GM12892 (cell line): Measurements from ENCODE around the gene OPA1.
A peak's percentile ranks its signal among the peaks of the same experiment; 100 is the strongest.

ENCODE experiments used
- DNase-seq: peaks from one replicate; pipeline ENCODE4 v3.0.0; 2011; ENCODE audit not compliant: insufficient read length
- FAIRE-seq: peaks from 2 replicates; lab custom pipeline; 2011; peaks lifted over from hg19 to GRCh38; lab: Jason Lieb, UNC
- POLR2A ChIP-seq: IDR thresholded peaks from 2 replicates; pipeline ENCODE4 v1.6.1; 2011; ENCODE audit warnings: low read depth, low read length, control low read depth
- POLR2AphosphoS5 ChIP-seq: IDR thresholded peaks from 2 replicates; pipeline ENCODE4 v1.6.1; 2011; ENCODE audit warnings: low read depth, low read length, control low read depth
- TAF1 ChIP-seq: IDR thresholded peaks from 2 replicates; pipeline ENCODE4 v1.6.1; 2011; ENCODE audit warnings: low read depth, mild to moderate bottlenecking, control low read depth, low read length, borderline replicate concordance

The OPA1 gene

DNA sequence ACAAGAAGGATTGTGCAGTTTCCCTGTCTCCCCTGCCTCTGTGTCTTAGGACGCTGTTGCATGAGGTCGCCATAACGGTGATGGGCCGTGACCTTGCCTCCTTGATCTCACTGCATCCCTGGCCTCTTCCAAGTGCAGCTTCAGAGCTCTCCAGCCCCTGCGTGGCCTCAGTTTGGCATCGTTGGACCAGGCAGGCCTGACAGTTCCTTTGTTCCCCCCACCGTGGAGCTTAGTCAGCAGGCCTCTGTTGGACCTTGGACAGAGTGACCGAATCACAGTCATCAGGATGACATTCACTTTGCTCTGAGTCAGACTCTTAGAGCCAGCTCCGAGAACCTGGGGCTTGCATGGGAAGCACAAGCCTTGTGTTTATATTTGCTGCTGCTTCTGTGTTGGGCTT is 139.4 kb downstream of the OPA1 start:
- no peak for TF ChIP-seq POLR2A
- TF ChIP-seq POLR2AphosphoS5 = no peak
- no peak for TF ChIP-seq TAF1
- FAIRE-seq (no peak), DNase-seq (no peak)

DNA sequence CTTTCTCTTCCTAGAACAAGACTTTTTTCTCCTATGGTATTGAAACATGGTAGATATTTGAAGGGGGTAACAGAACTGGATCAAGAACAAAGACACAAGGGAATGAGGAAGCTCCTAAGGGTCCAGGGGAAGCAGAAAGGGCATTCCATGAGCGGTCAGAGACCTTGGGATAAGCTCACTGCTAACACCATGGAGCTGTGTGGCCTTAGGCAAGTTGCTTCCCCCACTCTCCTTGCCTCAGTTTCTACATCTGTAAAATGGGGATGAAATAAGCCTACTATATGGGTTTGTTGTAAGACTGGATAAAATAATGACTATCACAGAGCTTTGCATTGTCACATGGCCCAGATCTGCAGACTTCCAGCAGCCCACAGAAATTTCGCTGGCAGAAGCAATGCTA is 139.8 kb downstream of the OPA1 start:
- DNase-seq (no peak), FAIRE-seq (no peak)
- TF ChIP-seq POLR2AphosphoS5 (no peak), TAF1 (no peak), POLR2A (no peak)

DNA sequence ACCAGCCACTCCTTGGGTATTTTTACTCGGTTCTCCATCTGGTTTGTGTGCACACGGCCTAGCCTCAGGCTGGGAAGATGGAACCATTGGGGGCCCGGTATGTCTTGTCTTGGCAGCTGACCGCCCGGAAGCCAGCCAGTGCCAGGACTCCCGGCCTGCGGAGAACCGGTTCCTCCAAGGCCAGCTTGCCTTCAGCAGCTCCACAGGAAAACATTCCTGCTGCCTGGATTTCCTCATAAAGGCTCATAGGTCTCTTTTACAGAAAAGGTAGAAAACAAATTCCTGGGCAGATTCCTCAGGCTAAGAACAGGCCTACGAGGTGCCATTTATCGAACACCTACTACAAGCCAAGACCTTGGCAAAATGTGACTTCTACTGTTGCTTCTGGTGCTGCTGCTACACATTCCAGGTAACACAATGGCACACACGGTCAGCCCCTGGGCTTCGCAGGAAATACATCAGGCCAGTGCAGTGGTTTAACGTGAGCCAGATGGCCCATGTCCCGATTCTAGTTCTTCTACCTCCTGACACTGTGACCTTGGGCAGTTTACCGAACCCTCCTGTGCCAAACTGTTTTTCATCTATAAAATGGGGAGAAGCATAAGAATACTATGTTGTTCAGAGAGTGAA is 141.8 kb downstream of the OPA1 start:
- FAIRE-seq (no peak), DNase-seq (no peak)
- TF ChIP-seq POLR2AphosphoS5 = no peak
- no peak for TF ChIP-seq TAF1
- TF ChIP-seq POLR2A = no peak

DNA sequence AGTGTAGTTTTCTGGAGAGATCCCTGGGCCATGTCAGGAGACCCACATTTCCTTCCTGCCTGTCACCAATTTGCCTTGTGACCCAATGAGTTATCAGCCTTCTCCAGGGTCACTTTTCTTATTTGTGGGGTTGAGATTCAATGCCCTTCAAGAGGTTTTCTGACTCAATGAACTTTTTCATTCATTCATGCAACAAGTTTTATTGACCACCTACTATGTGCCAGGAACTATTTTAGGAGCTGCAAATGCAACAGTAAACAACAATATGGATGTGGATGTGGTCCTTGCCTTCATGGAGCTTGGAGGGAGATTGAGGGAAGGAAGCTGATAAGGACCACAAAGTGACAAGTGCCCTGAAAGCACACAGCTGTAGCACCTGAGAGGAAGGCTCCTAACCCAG is 142.8 kb downstream of the OPA1 start:
- TF ChIP-seq POLR2AphosphoS5 (no peak), POLR2A (no peak), TAF1 (no peak)
- no peak for FAIRE-seq
- DNase-seq = no peak

DNA sequence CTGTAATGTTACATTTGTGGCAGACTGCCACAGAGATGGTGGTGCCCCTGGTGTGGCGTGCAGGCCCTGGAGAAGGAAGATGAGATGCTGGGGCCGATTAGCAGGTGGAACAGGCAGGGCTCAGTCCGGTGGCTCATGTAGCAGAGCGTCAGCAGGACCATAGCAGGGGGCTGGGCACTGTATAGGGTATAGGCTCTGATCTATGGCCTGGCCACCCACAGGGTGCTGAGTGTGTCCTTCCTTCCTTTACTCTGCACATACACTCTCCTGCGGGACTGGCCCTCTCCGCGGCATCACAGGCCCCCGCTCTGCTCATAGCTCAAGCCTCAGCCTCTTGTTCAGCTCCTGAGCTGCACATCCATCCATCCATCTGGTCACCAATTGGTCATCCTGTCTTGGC is 143.6 kb downstream of the OPA1 start:
- TF ChIP-seq POLR2A (no peak), TAF1 (no peak), POLR2AphosphoS5 (no peak)
- no peak for FAIRE-seq
- DNase-seq = no peak

DNA sequence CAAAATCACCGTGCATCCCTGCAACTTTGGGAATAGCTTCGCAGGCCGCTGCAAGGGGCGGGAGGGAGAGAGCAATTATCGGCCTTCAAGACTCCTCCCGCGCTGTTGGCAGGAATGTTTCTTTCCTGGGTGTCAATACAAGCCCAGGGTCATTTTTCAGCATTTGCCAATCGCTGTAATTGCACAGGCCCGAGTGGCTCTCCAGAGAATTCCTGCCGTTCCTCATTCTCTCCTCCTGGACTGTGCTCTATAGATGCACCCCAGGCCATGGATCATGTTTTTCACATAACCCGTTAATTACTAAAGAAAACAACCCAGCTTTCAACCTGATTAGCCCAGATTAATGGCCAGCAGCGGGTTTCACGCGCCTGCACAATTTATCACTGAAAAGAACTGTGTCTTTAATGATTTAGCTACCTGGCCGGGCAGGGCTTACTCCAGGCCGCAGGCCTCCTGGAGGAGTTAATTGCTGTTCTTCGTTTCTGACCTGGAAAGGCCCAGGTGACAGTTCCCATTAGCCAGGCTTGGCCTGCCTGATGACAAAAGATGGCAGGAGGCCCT is 144.3 kb downstream of the OPA1 start:
- TF ChIP-seq TAF1 (no peak), POLR2AphosphoS5 (no peak), POLR2A (no peak)
- FAIRE-seq (no peak), DNase-seq (no peak)

DNA sequence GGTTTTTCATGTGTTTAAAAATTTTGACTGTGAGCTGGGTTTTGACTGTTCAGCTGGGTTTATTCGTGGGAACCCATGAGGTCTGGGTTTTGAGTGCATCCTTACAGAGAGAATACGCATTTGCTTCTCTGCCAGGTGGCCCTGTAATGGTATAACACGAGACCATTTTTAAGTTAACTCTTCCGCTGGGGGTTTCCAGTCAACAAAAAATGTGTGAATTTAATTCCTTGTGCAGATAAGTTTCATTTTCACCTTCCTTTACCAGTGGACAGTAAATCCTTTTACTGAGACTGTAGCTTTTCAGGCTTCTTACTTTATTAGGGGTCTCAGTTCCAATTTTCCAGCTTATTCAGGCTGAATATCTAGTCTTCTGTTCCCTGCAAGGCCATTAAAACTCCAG is 149.6 kb downstream of the OPA1 start:
- DNase-seq = no peak
- TF ChIP-seq TAF1 = no peak
- TF ChIP-seq POLR2AphosphoS5 = no peak
- TF ChIP-seq POLR2A = no peak
- FAIRE-seq = no peak

DNA sequence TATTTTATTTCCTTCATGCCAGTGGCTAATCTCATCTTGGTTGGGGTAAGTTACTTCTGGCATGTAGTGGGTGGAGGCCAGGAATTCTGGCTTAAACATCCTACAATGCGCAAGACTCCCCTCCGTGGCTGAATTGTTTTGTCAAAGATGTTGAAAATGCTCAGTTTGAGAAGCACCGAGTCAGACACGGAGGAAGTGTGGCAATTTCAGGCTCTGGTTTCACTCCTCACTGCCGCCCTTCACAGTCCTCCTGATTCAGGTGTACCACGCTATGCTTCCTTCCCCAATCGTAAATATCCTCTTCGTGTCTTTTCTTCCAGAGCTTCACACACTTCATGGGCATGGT is 150.7 kb downstream of the OPA1 start:
- TF ChIP-seq TAF1 (no peak), POLR2A (no peak), POLR2AphosphoS5 (no peak)
- DNase-seq (no peak), FAIRE-seq (peak; percentile 90)

DNA sequence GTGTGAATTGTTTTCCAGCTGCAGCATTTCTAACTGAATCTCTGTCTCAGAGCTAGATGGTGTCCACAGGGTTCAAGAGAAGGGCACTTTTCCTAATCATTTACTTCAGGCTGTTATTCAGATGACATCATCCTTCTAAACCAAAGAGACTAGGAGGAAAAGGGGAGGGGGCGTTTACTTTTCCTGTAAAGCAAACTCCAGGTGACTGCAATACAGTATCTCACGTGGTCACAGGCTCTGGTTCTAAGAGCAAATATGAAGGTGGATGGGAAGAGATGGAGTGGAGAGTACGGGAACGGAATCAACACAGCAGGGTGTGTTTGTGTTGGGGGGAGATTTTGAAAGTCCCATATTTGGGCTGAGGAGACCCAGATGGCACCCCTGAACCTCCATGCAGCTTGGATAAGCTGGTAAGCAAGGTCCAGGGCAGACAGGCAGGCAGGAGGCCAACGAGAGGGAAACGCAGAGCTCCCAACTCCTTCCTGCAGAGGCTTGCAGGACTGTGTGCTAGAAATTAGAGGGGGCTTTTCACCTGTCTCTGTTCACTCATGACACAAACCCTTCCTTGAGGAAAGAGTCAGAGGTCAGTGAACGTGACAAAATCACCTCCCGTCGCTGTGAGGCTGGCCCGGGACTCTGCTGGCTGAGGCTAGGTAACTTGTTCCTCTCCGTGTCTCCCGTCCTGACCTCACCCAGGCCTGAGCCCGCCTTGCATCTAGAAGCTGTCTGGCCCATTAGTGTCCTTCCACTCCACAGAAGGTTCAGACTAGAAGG is 151.2 kb downstream of the OPA1 start:
- no peak for FAIRE-seq
- no peak for TF ChIP-seq POLR2A
- TF ChIP-seq TAF1 = no peak
- TF ChIP-seq POLR2AphosphoS5 = no peak

DNA sequence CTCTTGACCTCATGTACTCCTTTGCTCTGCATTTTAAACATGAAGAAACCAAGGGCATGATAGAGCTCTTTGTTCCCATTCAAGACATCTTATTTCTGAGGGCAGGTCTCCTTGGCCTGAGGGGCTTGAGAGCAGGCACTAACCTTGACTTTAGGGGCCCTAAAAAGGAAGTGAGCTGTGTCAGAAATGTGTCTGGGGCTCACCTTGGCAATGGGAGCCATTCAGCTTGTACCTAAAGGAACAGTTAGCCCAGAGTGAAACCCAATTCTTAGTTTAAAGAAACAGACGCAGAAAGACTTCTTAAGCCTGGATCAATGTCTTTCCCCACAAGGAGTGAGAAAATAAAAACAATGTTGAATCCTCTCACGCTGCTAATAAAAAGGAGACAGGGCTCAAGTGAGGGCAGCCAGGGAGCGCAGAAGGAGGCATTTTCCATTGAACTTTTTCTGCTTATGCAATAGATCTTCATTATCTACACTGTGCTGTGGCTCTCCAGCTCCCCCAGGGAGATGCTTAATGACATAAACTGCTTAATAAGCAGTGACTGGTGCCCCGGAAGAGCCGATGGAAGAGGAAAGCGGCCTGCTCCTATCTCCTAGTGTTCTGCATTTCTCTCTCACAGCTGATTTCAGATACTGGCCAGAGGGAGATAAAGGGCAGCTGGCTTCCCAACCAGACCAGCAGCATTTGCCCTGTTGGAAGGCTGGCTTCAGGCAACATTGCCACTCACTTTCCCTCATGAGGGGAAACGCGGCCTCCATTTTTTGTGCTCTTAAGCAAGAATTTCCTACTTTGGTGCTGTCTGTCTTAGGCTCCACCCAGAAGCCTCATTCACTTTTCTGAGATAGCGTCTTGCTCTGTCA is 152.0 kb downstream of the OPA1 start:
- TF ChIP-seq TAF1 (no peak), POLR2AphosphoS5 (no peak), POLR2A (no peak)
- FAIRE-seq (no peak), DNase-seq (no peak)

More for the DNA sequence above, 151.2 kb downstream of the OPA1 start:
- no peak for DNase-seq

DNA sequence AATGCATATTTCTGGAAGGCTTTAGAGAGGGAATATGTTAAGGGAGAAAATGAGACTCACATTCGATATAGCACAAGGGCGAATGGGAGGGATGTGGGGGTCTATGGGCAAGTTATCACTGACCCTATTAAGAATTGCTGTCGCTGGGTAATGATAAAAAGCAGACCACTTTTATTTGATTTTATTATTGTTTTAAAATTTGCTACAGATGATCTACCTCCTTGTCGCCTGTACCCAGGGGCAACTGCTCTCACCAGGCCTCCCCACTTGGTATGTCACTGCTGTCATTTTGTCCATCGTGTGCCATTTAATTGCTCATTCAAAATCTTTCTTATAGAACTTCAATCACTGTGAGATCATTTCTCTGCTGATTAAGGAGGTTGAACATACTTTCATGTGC is 153.8 kb downstream of the OPA1 start:
- TF ChIP-seq POLR2AphosphoS5 = no peak
- no peak for TF ChIP-seq TAF1
- TF ChIP-seq POLR2A = no peak
- DNase-seq = no peak
- no peak for FAIRE-seq
